Measurements from ENCODE around the gene IMPG2.

- no peak for TF ChIP-seq CTCF (conservative IDR thresholded peaks at IDR 0.05; ENCODE audit: low read depth, low read length)
- no peak for TF ChIP-seq EZH2 (IDR thresholded peaks at IDR 0.05; ENCODE audit: low read length, unreplicated experiment)
Measured at GRCh38 chr3:101244212-101244575, 76.2 kb downstream of the IMPG2 start.
